HL-60 (cell line): ENCODE data around the gene MCF2L2.

Source experiments
- DNase-seq, 2 experiments: peaks; one replicate each; pipeline ENCODE4 v3.0.0-alpha.2; 2010 to 2020; ENCODE audit warnings: low read depth in 1 of 2, low spot score in 1 of 2
- H3K27ac ChIP-seq: fragments of 250-450 bp; sonication (Bioruptor Pico); replicated peaks from 2 replicates; pipeline ENCODE4 v1.5.1; 2020; ENCODE audit warnings: mild to moderate bottlenecking, moderate library complexity
- H3K27me3 ChIP-seq: fragments of 250-450 bp; sonication (Bioruptor Pico); 2 replicates; pipeline ENCODE4 v1.5.1; 2021; ENCODE audit warnings: mild to moderate bottlenecking, moderate library complexity; ENCODE audit not compliant: insufficient read depth, poor library complexity, severe bottlenecking
- H3K4me3 ChIP-seq: replicated peaks from 2 replicates; pipeline ENCODE4 v1.5.1; 2011; ENCODE audit warnings: mild to moderate bottlenecking, control low read depth, low read length; ENCODE audit not compliant: insufficient read depth
- GABPA ChIP-seq: IDR thresholded peaks from 2 replicates; pipeline ENCODE4 v1.6.1; 2012; ENCODE audit warnings: low read depth
- POLR2AphosphoS5 ChIP-seq: IDR thresholded peaks from 2 replicates; pipeline ENCODE4 v1.6.1; 2012; ENCODE audit warnings: low read depth
- SPI1 ChIP-seq: IDR thresholded peaks from 2 replicates; pipeline ENCODE4 v1.6.1; 2012; ENCODE audit warnings: low read depth, mild to moderate bottlenecking, borderline replicate concordance
- TF ChIP-seq, protein P1 (sequence below): IDR thresholded peaks from one replicate; pipeline ENCODE4 v1.5.1; 2011; ENCODE audit warnings: low read length, control low read depth, inconsistent platforms; ENCODE audit not compliant: insufficient read depth
- TF ChIP-seq, protein P2 (sequence below): IDR thresholded peaks from 2 replicates; pipeline ENCODE4 v1.6.1; 2012; ENCODE audit warnings: low read depth; ENCODE audit not compliant: insufficient replicate concordance

The MCF2L2 gene

DNA sequence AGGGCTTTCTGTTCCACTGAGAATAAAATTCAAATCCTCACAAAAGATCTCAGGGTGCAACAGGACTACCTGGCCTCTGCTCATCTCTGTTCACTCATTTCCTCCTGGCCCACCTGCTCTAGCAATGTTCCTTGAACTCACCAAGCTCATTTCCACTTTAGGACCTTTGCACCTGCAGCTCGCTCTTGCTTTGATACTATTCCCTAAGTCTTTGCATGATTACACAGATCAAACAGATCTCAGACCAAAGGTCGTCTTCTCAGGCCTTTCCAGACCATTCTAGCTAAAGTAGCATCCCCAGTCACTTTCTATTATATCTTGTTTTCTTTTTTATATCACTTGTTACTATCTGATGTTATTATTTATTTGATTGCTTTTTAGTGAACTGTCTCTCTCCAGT lies 120.7 kb downstream of the MCF2L2 start:
- TF ChIP-seq POLR2AphosphoS5 (no peak), SPI1 (no peak), GABPA (no peak)
- TF ChIP-seq, protein P1, sequence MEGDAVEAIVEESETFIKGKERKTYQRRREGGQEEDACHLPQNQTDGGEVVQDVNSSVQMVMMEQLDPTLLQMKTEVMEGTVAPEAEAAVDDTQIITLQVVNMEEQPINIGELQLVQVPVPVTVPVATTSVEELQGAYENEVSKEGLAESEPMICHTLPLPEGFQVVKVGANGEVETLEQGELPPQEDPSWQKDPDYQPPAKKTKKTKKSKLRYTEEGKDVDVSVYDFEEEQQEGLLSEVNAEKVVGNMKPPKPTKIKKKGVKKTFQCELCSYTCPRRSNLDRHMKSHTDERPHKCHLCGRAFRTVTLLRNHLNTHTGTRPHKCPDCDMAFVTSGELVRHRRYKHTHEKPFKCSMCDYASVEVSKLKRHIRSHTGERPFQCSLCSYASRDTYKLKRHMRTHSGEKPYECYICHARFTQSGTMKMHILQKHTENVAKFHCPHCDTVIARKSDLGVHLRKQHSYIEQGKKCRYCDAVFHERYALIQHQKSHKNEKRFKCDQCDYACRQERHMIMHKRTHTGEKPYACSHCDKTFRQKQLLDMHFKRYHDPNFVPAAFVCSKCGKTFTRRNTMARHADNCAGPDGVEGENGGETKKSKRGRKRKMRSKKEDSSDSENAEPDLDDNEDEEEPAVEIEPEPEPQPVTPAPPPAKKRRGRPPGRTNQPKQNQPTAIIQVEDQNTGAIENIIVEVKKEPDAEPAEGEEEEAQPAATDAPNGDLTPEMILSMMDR: no peak
- TF ChIP-seq, protein P2, sequence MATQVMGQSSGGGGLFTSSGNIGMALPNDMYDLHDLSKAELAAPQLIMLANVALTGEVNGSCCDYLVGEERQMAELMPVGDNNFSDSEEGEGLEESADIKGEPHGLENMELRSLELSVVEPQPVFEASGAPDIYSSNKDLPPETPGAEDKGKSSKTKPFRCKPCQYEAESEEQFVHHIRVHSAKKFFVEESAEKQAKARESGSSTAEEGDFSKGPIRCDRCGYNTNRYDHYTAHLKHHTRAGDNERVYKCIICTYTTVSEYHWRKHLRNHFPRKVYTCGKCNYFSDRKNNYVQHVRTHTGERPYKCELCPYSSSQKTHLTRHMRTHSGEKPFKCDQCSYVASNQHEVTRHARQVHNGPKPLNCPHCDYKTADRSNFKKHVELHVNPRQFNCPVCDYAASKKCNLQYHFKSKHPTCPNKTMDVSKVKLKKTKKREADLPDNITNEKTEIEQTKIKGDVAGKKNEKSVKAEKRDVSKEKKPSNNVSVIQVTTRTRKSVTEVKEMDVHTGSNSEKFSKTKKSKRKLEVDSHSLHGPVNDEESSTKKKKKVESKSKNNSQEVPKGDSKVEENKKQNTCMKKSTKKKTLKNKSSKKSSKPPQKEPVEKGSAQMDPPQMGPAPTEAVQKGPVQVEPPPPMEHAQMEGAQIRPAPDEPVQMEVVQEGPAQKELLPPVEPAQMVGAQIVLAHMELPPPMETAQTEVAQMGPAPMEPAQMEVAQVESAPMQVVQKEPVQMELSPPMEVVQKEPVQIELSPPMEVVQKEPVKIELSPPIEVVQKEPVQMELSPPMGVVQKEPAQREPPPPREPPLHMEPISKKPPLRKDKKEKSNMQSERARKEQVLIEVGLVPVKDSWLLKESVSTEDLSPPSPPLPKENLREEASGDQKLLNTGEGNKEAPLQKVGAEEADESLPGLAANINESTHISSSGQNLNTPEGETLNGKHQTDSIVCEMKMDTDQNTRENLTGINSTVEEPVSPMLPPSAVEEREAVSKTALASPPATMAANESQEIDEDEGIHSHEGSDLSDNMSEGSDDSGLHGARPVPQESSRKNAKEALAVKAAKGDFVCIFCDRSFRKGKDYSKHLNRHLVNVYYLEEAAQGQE: no peak
- H3K27ac ChIP-seq: no peak overlapping the region
- H3K4me3 ChIP-seq: no peak overlapping the region
- H3K27me3 ChIP-seq: no peaks in the 10 kb centered on the region
- no peak for DNase-seq

DNA sequence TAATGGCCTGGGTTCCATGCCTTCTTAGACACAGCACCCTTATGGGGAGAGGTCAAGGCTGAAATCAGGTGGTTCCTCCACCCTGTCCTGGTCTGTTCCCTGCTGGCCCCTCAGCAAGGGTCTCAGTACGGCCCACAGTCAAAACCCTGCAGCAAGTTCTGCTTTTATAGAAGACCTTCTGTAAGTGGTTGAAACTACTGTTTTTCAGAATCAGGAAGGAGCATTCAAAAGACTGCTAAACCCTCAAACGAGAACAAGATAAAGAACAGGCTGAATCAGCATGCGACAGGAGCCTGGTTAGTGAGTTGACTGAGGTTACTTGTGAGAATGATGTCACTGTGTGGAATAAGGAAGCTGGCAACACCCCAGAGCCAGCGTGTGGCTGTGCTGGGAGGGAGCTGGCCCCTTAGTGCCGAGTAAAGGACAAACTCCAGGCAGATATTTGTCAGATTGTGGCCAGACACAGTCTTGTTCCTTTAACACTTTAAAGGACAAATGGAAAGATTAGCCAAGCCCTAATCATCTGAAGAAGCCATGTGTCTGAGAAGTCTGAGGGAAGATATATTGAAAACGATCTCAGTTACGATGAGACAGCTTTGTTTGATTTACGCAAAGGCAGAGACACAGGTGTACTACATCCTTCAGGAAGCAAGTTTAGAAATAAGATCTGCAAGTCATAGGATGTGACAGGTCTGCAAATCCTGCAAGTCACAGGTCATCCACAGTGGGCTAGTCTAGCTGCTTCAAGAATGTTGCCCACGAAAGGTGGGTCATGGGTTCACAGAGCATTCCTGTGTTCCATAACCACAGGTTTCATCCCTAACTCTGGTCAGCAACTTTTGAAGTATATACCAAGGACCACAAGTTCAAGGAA lies 121.4 kb downstream of the MCF2L2 start:
- H3K27me3 ChIP-seq: no peaks in the 10 kb centered on the region
- H3K4me3 ChIP-seq: no peak overlapping the region
- TF ChIP-seq SPI1: peak; percentile 55; the same call in 1 of the 2 replicates
- TF ChIP-seq POLR2AphosphoS5: no peak; the same call in 1 of the 2 replicates
- no peak overlapping the region for H3K27ac ChIP-seq
- DNase-seq: peak; percentile 81 to 92

DNA sequence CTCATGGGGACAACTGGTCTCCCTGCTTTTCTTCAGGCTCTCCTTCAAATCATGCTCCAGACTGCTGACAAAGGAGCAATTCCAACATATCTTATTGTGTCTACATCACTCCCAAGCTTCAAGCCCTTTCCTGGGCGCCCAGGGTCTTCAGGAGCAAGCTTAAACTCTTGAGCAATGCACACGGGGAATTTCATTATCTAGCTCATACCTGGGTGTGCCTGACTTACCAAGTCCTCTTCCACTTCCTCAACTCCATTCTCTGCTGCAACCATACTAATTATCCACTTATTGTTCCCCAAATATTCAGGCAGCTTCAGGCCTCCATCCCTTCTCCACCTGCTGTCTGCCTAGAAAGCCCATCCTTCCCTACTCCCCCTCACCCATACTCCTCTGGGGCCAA lies 124.7 kb downstream of the MCF2L2 start:
- H3K27ac ChIP-seq: no peak overlapping the region
- no peaks in the 10 kb centered on the region for H3K27me3 ChIP-seq
- TF ChIP-seq SPI1 (peak; percentile 55; the same call in 1 of the 2 replicates), GABPA (no peak)
- no peak for DNase-seq
- H3K4me3 ChIP-seq: no peak overlapping the region

DNA sequence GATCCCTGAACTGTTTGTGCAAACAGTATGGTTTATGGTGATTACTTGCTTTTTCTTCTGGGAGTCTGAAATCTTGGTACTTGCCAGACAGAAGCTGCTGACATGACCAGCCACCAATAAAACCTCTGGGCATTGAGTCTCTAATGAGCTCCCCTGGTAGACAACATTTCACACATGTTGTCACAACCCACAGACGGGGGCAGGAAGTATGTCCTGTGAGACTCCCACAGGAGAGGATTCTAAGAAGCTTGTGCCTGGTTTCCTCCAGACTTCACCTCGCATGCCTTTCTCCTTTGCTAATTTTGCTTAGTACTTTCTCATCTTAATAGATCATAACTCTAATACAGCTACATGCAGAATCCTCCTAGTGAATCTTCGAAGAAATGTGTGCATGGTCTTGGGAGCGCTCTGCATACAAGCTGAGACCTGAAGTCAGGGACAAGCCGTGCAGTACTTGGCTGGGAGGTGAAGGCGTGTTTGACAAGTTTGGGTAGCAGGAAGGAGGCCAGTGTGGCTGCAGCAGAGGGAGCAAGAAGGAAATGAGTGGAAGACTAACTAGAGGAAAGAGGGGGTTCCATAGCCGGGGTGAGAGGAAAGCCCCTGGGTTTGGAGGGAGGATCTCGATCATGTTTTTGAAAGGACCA lies 126.4 kb downstream of the MCF2L2 start:
- peak in 1 of 2 experiments; percentile 18 for DNase-seq
- Histone ChIP-seq H3K4me3 (no peak overlapping the region), H3K27me3 (no peaks in the 10 kb centered on the region), H3K27ac (no peak overlapping the region)
- TF ChIP-seq SPI1 (no peak), GABPA (no peak), POLR2AphosphoS5 (no peak)
- TF ChIP-seq, protein P2: no peak
- TF ChIP-seq, protein P1: no peak
